Left hindlimb (tissue), 1 donor: ENCODE results near the gene RASSF6.
"Not testable (repeated sequence)": the region's sequence is repeated elsewhere in the genome, so short reads cannot be mapped to it uniquely, and the experiment has no call there.

Experiments used
- DNase-seq: peaks from one replicate; pipeline ENCODE4 v3.0.0-alpha.2; 2018

RASSF6 gene

GRCh38 chr4:73620115-73620792, at the start of gene RASSF6:
RASSF6 (minus strand) TSS chr4:73620436; CDS start chr4:73611795, 8,641 bp downstream.
- DNase-seq = no peak

- no peak for DNase-seq
Measured at GRCh38 chr4:73669410-73670183, 49.4 kb upstream of the RASSF6 start.

- DNase-seq = no peak
Measured at GRCh38 chr4:73668782-73669201, 48.6 kb upstream of the RASSF6 start.

GRCh38 chr4:73665924-73666323, 45.7 kb upstream of the RASSF6 start:
- DNase-seq = not testable (repeated sequence)

- DNase-seq = no peak
Measured at GRCh38 chr4:73664470-73664869, 44.2 kb upstream of the RASSF6 start.

- DNase-seq = no peak
Measured at GRCh38 chr4:73663576-73663975, 43.3 kb upstream of the RASSF6 start.

- DNase-seq = no peak
Measured at GRCh38 chr4:73662709-73663546, 42.7 kb upstream of the RASSF6 start.

- no peak for DNase-seq
Measured at GRCh38 chr4:73661646-73662119, 41.4 kb upstream of the RASSF6 start.

- no peak for DNase-seq
Measured at GRCh38 chr4:73660808-73661207, 40.6 kb upstream of the RASSF6 start.

GRCh38 chr4:73653695-73654106, 33.5 kb upstream of the RASSF6 start:
- DNase-seq = no peak

GRCh38 chr4:73650250-73650649, 30.0 kb upstream of the RASSF6 start:
- no peak for DNase-seq

GRCh38 chr4:73648478-73648877, 28.2 kb upstream of the RASSF6 start:
- DNase-seq = no peak

- DNase-seq = no peak
Measured at GRCh38 chr4:73646117-73646516, 25.9 kb upstream of the RASSF6 start.

GRCh38 chr4:73631565-73632226, 11.5 kb upstream of the RASSF6 start:
- DNase-seq = no peak

GRCh38 chr4:73628834-73629233, 8.6 kb upstream of the RASSF6 start:
- not testable (repeated sequence) for DNase-seq

GRCh38 chr4:73621357-73621756, 1.1 kb upstream of the RASSF6 start:
- DNase-seq = no peak

GRCh38 chr4:73619346-73619745, 890 bp downstream of the RASSF6 start:
- no peak for DNase-seq

GRCh38 chr4:73617256-73617655, 3.0 kb downstream of the RASSF6 start:
- no peak for DNase-seq

- DNase-seq = no peak
Measured at GRCh38 chr4:73615613-73616012, 4.6 kb downstream of the RASSF6 start.

- DNase-seq = no peak
Measured at GRCh38 chr4:73614311-73614867, 5.8 kb downstream of the RASSF6 start.

- no peak for DNase-seq
Measured at GRCh38 chr4:73613130-73613529, 7.1 kb downstream of the RASSF6 start.

GRCh38 chr4:73612032-73612431, 8.2 kb downstream of the RASSF6 start:
- no peak for DNase-seq
